Spleen (tissue), 7 donors: ENCODE results near the gene C1QTNF8.

Experiments
- CTCF ChIP-seq, 11 experiments: fragments of 200-600 bp in 7 of 11; fragments of 450-650 bp in 4 of 11; sonication (generic) in 4 of 11; IDR thresholded peaks in 8 of 11; conservative IDR thresholded peaks in 3 of 11; 1 replicate in 7 of 11; 2 replicates in 4 of 11; pipeline versions ENCODE4 v1.4.0 to v1.8.0; 2016 to 2021; ENCODE audit warnings: antibody characterized with exemption in 11 of 11, inconsistent platforms in 4 of 11, mild to moderate bottlenecking in 1 of 11
- POLR2A ChIP-seq, 3 donors: fragments of 450-650 bp; IDR thresholded peaks; one replicate each; pipeline ENCODE4 v1.5.1; 2017; ENCODE audit warnings: antibody characterized with exemption in 3 of 3, mild to moderate bottlenecking in 1 of 3
- donor health status: DM: no; HTN: no; CAD: no; lungs with moderate emphysema.
- donor health status: DM: no; HTN: no; CAD: no.
- donor health status: DM: no; HTN: no; CAD: no.

- no peak for TF ChIP-seq CTCF (IDR thresholded peaks at IDR 0.05 in 8 of 11, conservative IDR thresholded peaks at IDR 0.05 in 3 of 11)
- no peak for TF ChIP-seq POLR2A (IDR thresholded peaks at IDR 0.05)
Observed at GRCh38 chr16:1072526-1073261, 23.4 kb downstream of the C1QTNF8 start, which contains the start of gene SSTR5.
